CD4-positive, alpha-beta memory T cell (primary cell): ENCODE results near the gene POLR2L. TPM values are rescaled to one million over a fixed set of nuclear protein-coding genes. Genes with fewer than 3 reads are reported as not detected.

Experiments
- CTCF ChIA-PET: fragments of 350-600 bp; sonication (Branson Sonifier 250); formaldehyde crosslinking; loops from one replicate; lab custom pipeline; 2021; ENCODE audit warnings: inconsistent platforms; ENCODE audit not compliant: partially characterized antibody; lab: Charles Lee
- POLR2A ChIA-PET: fragments of 350-600 bp; sonication (Branson Sonifier 250); formaldehyde crosslinking; loops from one replicate; lab custom pipeline; 2021; ENCODE audit not compliant: partially characterized antibody; lab: Charles Lee
- DNase-seq, 5 donors: peaks; one replicate each; pipeline versions ENCODE4 v3.0.0 to v3.0.0-alpha.2; 2020 to 2022; ENCODE audit warnings: mixed read lengths in 1 of 5
- H3K27ac ChIP-seq: one replicate; pipeline ENCODE4 v1.7.0; 2013; ENCODE audit warnings: low read depth, low read length
- H3K27me3 ChIP-seq: 2 replicates; pipeline ENCODE4 v1.7.0; 2013; ENCODE audit warnings: mild to moderate bottlenecking, low read length, moderate library complexity; ENCODE audit not compliant: insufficient read depth
- H3K36me3 ChIP-seq: 2 replicates; pipeline ENCODE4 v1.7.0; 2013; ENCODE audit warnings: mild to moderate bottlenecking, low read length, moderate library complexity; ENCODE audit not compliant: insufficient read depth
- H3K4me1 ChIP-seq: 2 replicates; pipeline ENCODE4 v1.7.0; 2013; ENCODE audit warnings: mild to moderate bottlenecking, low read length, moderate library complexity; ENCODE audit not compliant: insufficient read depth
- H3K4me3 ChIP-seq, 2 donors: one replicate each; pipeline ENCODE4 v1.7.0; 2013; ENCODE audit warnings: low read length in 2 of 2, mild to moderate bottlenecking in 1 of 2
- H3K9me3 ChIP-seq, 2 donors: one replicate each; pipeline ENCODE4 v1.7.0; 2013; ENCODE audit warnings: low read length in 2 of 2, control low read depth in 1 of 2; ENCODE audit not compliant: control insufficient read depth in 1 of 2
- H3K27ac Mint-ChIP-seq, 7 donors: one replicate each; pipeline ENCODE4 v1.8.0; 2020 to 2021; ENCODE audit warnings: mixed read lengths in 7 of 7, mild to moderate bottlenecking in 6 of 7, inconsistent platforms in 3 of 7, moderate library complexity in 3 of 7
- H3K27me3 Mint-ChIP-seq, 2 donors: one replicate each; pipeline ENCODE4 v1.8.0; 2020 to 2021; ENCODE audit warnings: mixed read lengths in 2 of 2
- H3K36me3 Mint-ChIP-seq, 2 donors: one replicate each; pipeline ENCODE4 v1.8.0; 2020 to 2021; ENCODE audit warnings: mixed read lengths in 2 of 2, inconsistent platforms in 1 of 2, mild to moderate bottlenecking in 1 of 2
- H3K4me1 Mint-ChIP-seq, 4 donors: one replicate each; pipeline ENCODE4 v1.8.0; 2020 to 2021; ENCODE audit warnings: mixed read lengths in 4 of 4, mild to moderate bottlenecking in 1 of 4
- H3K4me3 Mint-ChIP-seq, 8 donors: one replicate each; pipeline ENCODE4 v1.8.0; 2020 to 2021; ENCODE audit warnings: mixed read lengths in 8 of 8, mild to moderate bottlenecking in 7 of 8, moderate library complexity in 6 of 8, inconsistent platforms in 3 of 8
- H3K9me3 Mint-ChIP-seq, 8 donors: one replicate each; pipeline ENCODE4 v1.8.0; 2020 to 2021; ENCODE audit warnings: mixed read lengths in 8 of 8, mild to moderate bottlenecking in 5 of 8, inconsistent platforms in 3 of 8, moderate library complexity in 1 of 8
- intact Hi-C: fragments of 100-400 bp; cut with micrococcal nuclease; formaldehyde crosslinking; loops from one replicate; pipeline ENCODE4 v1.15.1; 2023
- polyA plus RNA-seq, 2 donors: library from polyadenylated mRNA; unstranded; fragments of 300-500 nt; fragmentation: Illumina TruSeq; gene quantifications; one replicate each; pipeline ENCODE4 v1.2.3, GENCODE V29; 2021
- total RNA-seq, 2 experiments: library from RNA; stranded (reverse); gene quantifications; one replicate each; pipeline ENCODE4 v1.2.3, GENCODE V29; 2021

Gene POLR2L
- total and polyA plus RNA-seq, 4 experiments from 2014 or later, result 55.8 to 108 (median 69.9) TPM

- Histone ChIP-seq H3K36me3 (peaks cover 5% of the 10 kb centered on the region), H3K9me3 (no peaks in the 10 kb centered on the region), H3K4me3 (peak overlapping the region; percentile 66 to 73), H3K4me1 (peaks cover 22% of the 10 kb centered on the region), H3K27me3 (no peaks in the 10 kb centered on the region), H3K27ac (peak overlapping the region; percentile 81)
- Mint-ChIP-seq H3K4me3 (peak overlapping the region; percentile 74 to 94 (median 88)), H3K27ac (peak overlapping the region in 6 of 7 donors; percentile 29 to 88 (median 74)), H3K4me1 (peaks cover 2 to 22% (median 11%) of the 10 kb centered on the region in 4 donors), H3K27me3 (no peaks in the 10 kb centered on the region), H3K36me3 (peaks cover 8 to 22% of the 10 kb centered on the region in 2 donors), H3K9me3 (no peaks in the 10 kb centered on the region)
- POLR2A ChIA-PET, result interaction anchor here (0.6 to 6.4 kb wide), 11 partner anchors 11 to 245 kb away, joined by 3 to 109 read pairs (median 9); partner anchors contain the start of genes CD151, PHRF1, PIDD1 and POLR2L
- CTCF ChIA-PET, result no interaction called here
- DNase-seq, result no peak
- intact Hi-C loops, result no loop called here
Observed at GRCh38 chr11:820655-821511, 21.4 kb downstream of the POLR2L start.

GRCh38 chr11:819943-820649 is 22.2 kb downstream of the POLR2L start:
- intact Hi-C loops, result loop anchor here (1.0 to 2.0 kb wide), 3 partner anchors 11 to 22 kb away; partner anchors contain the start of genes CD151, POLR2L, RPLP2 and TSPAN4
- peaks cover 5 to 20% of the 10 kb centered on the region in 2 donors for H3K36me3 Mint-ChIP-seq
- Histone ChIP-seq H3K27me3 (no peaks in the 10 kb centered on the region), H3K4me3 (peak overlapping the region; percentile 66 to 73), H3K36me3 (peaks cover 5% of the 10 kb centered on the region), H3K27ac (peak overlapping the region; percentile 81), H3K9me3 (no peaks in the 10 kb centered on the region), H3K4me1 (peaks cover 22% of the 10 kb centered on the region)
- peak overlapping the region; percentile 87 to 94 (median 89) for H3K4me3 Mint-ChIP-seq
- H3K27ac Mint-ChIP-seq, result peak overlapping the region; percentile 87 to 94 (median 92)
- H3K4me1 Mint-ChIP-seq, result peaks cover 2 to 22% (median 11%) of the 10 kb centered on the region in 4 donors
- ChIA-PET POLR2A (interaction anchor here (0.6 to 6.4 kb wide), 15 partner anchors 10 to 612 kb away, joined by 3 to 109 read pairs (median 7); partner anchors contain the start of genes BET1L, CD151, PHRF1 and PIDD1), CTCF (interaction anchor here (1.3 to 1.5 kb wide), 2 partner anchors 21 kb away, joined by 3 to 4 read pairs; no protein-coding TSS in a partner anchor)
- no peaks in the 10 kb centered on the region for H3K27me3 Mint-ChIP-seq
- peak; percentile 94 to 97 (median 96) for DNase-seq
- H3K9me3 Mint-ChIP-seq, result no peaks in the 10 kb centered on the region

GRCh38 chr11:819129-819931 is 23.0 kb downstream of the POLR2L start:
- POLR2A ChIA-PET, result interaction anchor here (0.6 to 6.4 kb wide), 21 partner anchors 9 to 611 kb away, joined by 3 to 109 read pairs (median 6); partner anchors contain the start of genes BET1L, CD151, DEAF1 and GATD1
- DNase-seq, result peak; percentile 89 to 92 (median 91)
- CTCF ChIA-PET, result interaction anchor here (0.9 to 1.5 kb wide), 4 partner anchors 10 to 23 kb away, joined by 3 to 4 read pairs (median 4); partner anchors contain the start of gene RPLP2
- Histone ChIP-seq H3K4me3 (peak overlapping the region in 1 of 2 donors; percentile 73), H3K4me1 (peaks cover 22% of the 10 kb centered on the region), H3K27ac (peak overlapping the region; percentile 81), H3K27me3 (no peaks in the 10 kb centered on the region), H3K36me3 (no peaks in the 10 kb centered on the region), H3K9me3 (no peaks in the 10 kb centered on the region)
- Mint-ChIP-seq H3K27ac (peak overlapping the region in 6 of 7 donors; percentile 88 to 94 (median 92)), H3K9me3 (no peaks in the 10 kb centered on the region), H3K4me1 (peaks cover 2 to 22% (median 11%) of the 10 kb centered on the region in 4 donors), H3K36me3 (peaks cover 0 to 15% of the 10 kb centered on the region in 2 donors), H3K27me3 (no peaks in the 10 kb centered on the region), H3K4me3 (peak overlapping the region; percentile 11 to 94 (median 89))
- intact Hi-C loops, result loop anchor here (1.0 to 2.0 kb wide), 3 partner anchors 10 to 23 kb away; partner anchors contain the start of genes CD151, POLR2L, RPLP2 and TSPAN4

- Mint-ChIP-seq H3K27ac (peak within 1 kb of the TSS; percentile 81 to 94 (median 92)), H3K9me3 (no peaks in the 10 kb centered on the region), H3K36me3 (peaks cover 0 to 17% of the 10 kb centered on the region in 2 donors), H3K4me1 (peaks cover 2 to 22% (median 11%) of the 10 kb centered on the region in 4 donors), H3K4me3 (peak within 1 kb of the TSS; percentile 84 to 94 (median 89)), H3K27me3 (no peaks in the 10 kb centered on the region)
- intact Hi-C loops, result loop anchor here (1.0 to 2.0 kb wide), 3 partner anchors 9 to 24 kb away; partner anchors contain the start of genes CD151, POLR2L, RPLP2 and TSPAN4
- Histone ChIP-seq H3K4me3 (peak within 1 kb of the TSS in 1 of 2 donors; percentile 73), H3K27me3 (no peaks in the 10 kb centered on the region), H3K36me3 (peaks cover 2% of the 10 kb centered on the region), H3K9me3 (no peaks in the 10 kb centered on the region), H3K4me1 (peaks cover 22% of the 10 kb centered on the region), H3K27ac (peak within 1 kb of the TSS; percentile 81)
- ChIA-PET CTCF (interaction anchor here (0.9 to 1.5 kb wide), 4 partner anchors 9 to 22 kb away, joined by 3 to 4 read pairs (median 4); partner anchors contain the start of gene RPLP2), POLR2A (interaction anchor here (0.6 to 6.4 kb wide), 21 partner anchors 8 to 611 kb away, joined by 3 to 109 read pairs (median 6); partner anchors contain the start of genes BET1L, CD151, CRACR2B and DEAF1)
- DNase-seq, result no peak
Observed at GRCh38 chr11:818396-819128, 23.8 kb downstream of the POLR2L start, which contains the start of gene PNPLA2. TSS of gene PNPLA2 (plus strand) at chr11:818914. CDS start at chr11:819719, 805 bp downstream.

DNA sequence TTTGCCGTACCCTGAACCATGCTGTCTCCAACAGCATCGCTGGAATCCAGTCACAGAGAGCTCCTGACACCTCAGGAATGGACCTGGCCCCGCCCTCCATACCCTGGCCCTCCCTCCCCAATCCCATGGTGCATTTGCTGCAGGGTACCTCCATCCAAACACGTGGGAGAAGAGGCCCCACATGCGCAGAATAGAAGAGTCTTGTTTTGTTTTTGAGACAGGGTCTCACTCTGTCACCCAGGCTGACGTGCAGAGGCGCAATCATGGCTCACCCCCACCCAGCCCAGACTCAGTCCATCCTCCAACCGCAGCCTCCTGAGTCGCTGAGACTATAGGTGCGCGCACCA is 25.9 kb downstream of the POLR2L start:
- Histone ChIP-seq H3K36me3 (peaks cover 22% of the 10 kb centered on the region), H3K4me1 (peaks cover 26% of the 10 kb centered on the region), H3K27me3 (no peaks in the 10 kb centered on the region), H3K9me3 (no peaks in the 10 kb centered on the region), H3K4me3 (no peak overlapping the region), H3K27ac (no peak overlapping the region)
- no peak for DNase-seq
- intact Hi-C loops, result no loop called here
- H3K27ac Mint-ChIP-seq, result no peak overlapping the region
- H3K4me3 Mint-ChIP-seq, result peak overlapping the region in 1 of 8 donors; percentile 35
- ChIA-PET CTCF (interaction anchor here (1.4 kb wide), 1 partner anchor 10 kb away, joined by 3 read pairs; no protein-coding TSS in a partner anchor), POLR2A (interaction anchor here (1.0 to 1.2 kb wide), 3 partner anchors 12 to 19 kb away, joined by 3 to 4 read pairs (median 3); partner anchors contain the start of genes CRACR2B and SLC25A22)
- no peaks in the 10 kb centered on the region for H3K27me3 Mint-ChIP-seq
- peaks cover 3 to 23% (median 14%) of the 10 kb centered on the region in 4 donors for H3K4me1 Mint-ChIP-seq
- no peaks in the 10 kb centered on the region for H3K9me3 Mint-ChIP-seq
- H3K36me3 Mint-ChIP-seq, result peaks cover under 1 to 20% of the 10 kb centered on the region in 2 donors
